DND-41 (cell line): ENCODE measurements around the gene TMEM219.

Experiments
- ATAC-seq: fragments of 200-7000 bp; cut with Tn5 transposase; 3 replicates; pipeline ENCODE4 v1.9.1; 2021; ENCODE audit warnings: low read depth; ENCODE audit not compliant: insufficient read depth
- DNase-seq: peaks from one replicate; pipeline ENCODE4 v3.0.0-alpha.2; 2020
- H2AFZ ChIP-seq: 2 replicates; pipeline ENCODE4 v1.6.0; 2012; ENCODE audit warnings: low read depth, low read length
- H3K27ac ChIP-seq: 2 replicates; pipeline ENCODE4 v1.5.1; 2012; ENCODE audit warnings: low read length, inconsistent platforms
- H3K27me3 ChIP-seq: fragments of 200-600 bp; sonication (generic); 2 replicates; pipeline ENCODE4 v1.6.0; 2012; ENCODE audit warnings: low read length, mild to moderate bottlenecking, inconsistent platforms; ENCODE audit not compliant: insufficient read depth, poor library complexity
- H3K36me3 ChIP-seq: 2 replicates; pipeline ENCODE4 v1.5.1; 2012; ENCODE audit warnings: low read length, inconsistent platforms; ENCODE audit not compliant: insufficient read depth
- H3K4me1 ChIP-seq: 2 replicates; pipeline ENCODE4 v1.5.1; 2012; ENCODE audit warnings: mild to moderate bottlenecking, low read length; ENCODE audit not compliant: insufficient read depth
- H3K4me2 ChIP-seq: 2 replicates; pipeline ENCODE4 v1.6.0; 2012; ENCODE audit warnings: mild to moderate bottlenecking, moderate library complexity, low read length, inconsistent platforms; ENCODE audit not compliant: insufficient read depth
- H3K4me3 ChIP-seq, 2 experiments: fragments of 200-600 bp in 1 of 2; shearing (Covaris generic) in 1 of 2; 2 replicates each; pipeline ENCODE4 v1.5.1; 2012 to 2016; ENCODE audit warnings: inconsistent platforms in 2 of 2, low read length in 2 of 2, mild to moderate bottlenecking in 2 of 2, low read depth in 1 of 2, moderate library complexity in 1 of 2
- H3K79me2 ChIP-seq: 2 replicates; pipeline ENCODE4 v1.6.0; 2012; ENCODE audit warnings: low read length, inconsistent platforms; ENCODE audit not compliant: insufficient read depth
- H3K9ac ChIP-seq: 2 replicates; pipeline ENCODE4 v1.6.0; 2012; ENCODE audit warnings: low read depth, mild to moderate bottlenecking, inconsistent platforms, low read length, moderate library complexity
- H3K9me3 ChIP-seq: 2 replicates; pipeline ENCODE4 v1.5.1; 2012; ENCODE audit warnings: low read length, moderate library complexity, mild to moderate bottlenecking, inconsistent platforms; ENCODE audit not compliant: insufficient read depth, severe bottlenecking
- H4K20me1 ChIP-seq: 2 replicates; pipeline ENCODE4 v1.6.0; 2012; ENCODE audit warnings: low read length; ENCODE audit not compliant: insufficient read depth
- CTCF ChIP-seq: IDR thresholded peaks from 2 replicates; pipeline ENCODE4 v1.5.1; 2012; ENCODE audit warnings: borderline replicate concordance, low read length, moderate library complexity, mild to moderate bottlenecking; ENCODE audit not compliant: poor library complexity, severe bottlenecking; ENCODE audit errors: extremely low read depth
- EZH2 ChIP-seq: IDR thresholded peaks from 3 replicates; pipeline ENCODE4 v1.6.1; 2012; ENCODE audit warnings: borderline replicate concordance, low read depth, mild to moderate bottlenecking, moderate library complexity, low read length, inconsistent platforms; ENCODE audit not compliant: severe bottlenecking

TMEM219 gene

GRCh38 chr16:29978564-29979270 lies 16.8 kb downstream of the TMEM219 start:
- TF ChIP-seq EZH2: no peak
- no peak for TF ChIP-seq CTCF
- Histone ChIP-seq H3K4me1 (peaks cover 34% of the 10 kb centered on the region), H4K20me1 (peaks cover 48% of the 10 kb centered on the region), H2AFZ (no peak overlapping the region), H3K4me2 (no peak overlapping the region), H3K9me3 (no peaks in the 10 kb centered on the region), H3K79me2 (peaks cover 48% of the 10 kb centered on the region), H3K4me3 (no peak overlapping the region), H3K36me3 (peaks cover 69% of the 10 kb centered on the region), H3K27me3 (no peaks in the 10 kb centered on the region), H3K9ac (no peak overlapping the region), H3K27ac (no peak overlapping the region)
- DNase-seq (no peak), ATAC-seq (no peak)

- no peaks in the 10 kb centered on the region for H3K9me3 ChIP-seq
- no peaks in the 10 kb centered on the region for H3K27me3 ChIP-seq
- no peak overlapping the region for H3K4me3 ChIP-seq
- no peaks in the 10 kb centered on the region for H3K4me1 ChIP-seq
- DNase-seq: no peak
- H3K9ac ChIP-seq: no peak overlapping the region
- H4K20me1 ChIP-seq: peaks cover 20% of the 10 kb centered on the region
- H2AFZ ChIP-seq: no peak overlapping the region
- peaks cover 8% of the 10 kb centered on the region; the same call in 1 of the 2 replicates for H3K79me2 ChIP-seq
- no peak overlapping the region for H3K4me2 ChIP-seq
- no peak for ATAC-seq
- no peak overlapping the region for H3K27ac ChIP-seq
- H3K36me3 ChIP-seq: peaks cover 96% of the 10 kb centered on the region
- TF ChIP-seq CTCF: no peak
- no peak for TF ChIP-seq EZH2
Observed at GRCh38 chr16:29982560-29983419, 20.9 kb downstream of the TMEM219 start.

GRCh38 chr16:29983420-29984136 lies 21.7 kb downstream of the TMEM219 start:
- Histone ChIP-seq H3K79me2 (no peaks in the 10 kb centered on the region), H3K9me3 (no peaks in the 10 kb centered on the region), H3K4me2 (no peak overlapping the region), H3K36me3 (peaks cover 96% of the 10 kb centered on the region), H2AFZ (no peak overlapping the region), H3K9ac (no peak overlapping the region), H3K4me1 (no peaks in the 10 kb centered on the region), H4K20me1 (peaks cover 15% of the 10 kb centered on the region), H3K27ac (no peak overlapping the region), H3K4me3 (no peak overlapping the region), H3K27me3 (no peaks in the 10 kb centered on the region)
- ATAC-seq: no peak
- DNase-seq: no peak
- TF ChIP-seq EZH2 (no peak), CTCF (no peak)
